Testis (tissue), 2 donors: ENCODE measurements around the gene NUMBL.

Experiments used
- POLR2A ChIP-seq: fragments of 450-650 bp; IDR thresholded peaks from one replicate; pipeline ENCODE4 v1.6.1; 2017; ENCODE audit warnings: antibody characterized with exemption, mild to moderate bottlenecking, moderate library complexity
- TF ChIP-seq, protein P1 (sequence below), 3 experiments: fragments of 450-650 bp in 2 of 3; fragments of 200-600 bp in 1 of 3; sonication (generic) in 1 of 3; IDR thresholded peaks; one replicate each; pipeline ENCODE4 v1.5.1; 2016 to 2019; ENCODE audit warnings: antibody characterized with exemption in 3 of 3, mild to moderate bottlenecking in 2 of 3, moderate library complexity in 1 of 3

DNA sequence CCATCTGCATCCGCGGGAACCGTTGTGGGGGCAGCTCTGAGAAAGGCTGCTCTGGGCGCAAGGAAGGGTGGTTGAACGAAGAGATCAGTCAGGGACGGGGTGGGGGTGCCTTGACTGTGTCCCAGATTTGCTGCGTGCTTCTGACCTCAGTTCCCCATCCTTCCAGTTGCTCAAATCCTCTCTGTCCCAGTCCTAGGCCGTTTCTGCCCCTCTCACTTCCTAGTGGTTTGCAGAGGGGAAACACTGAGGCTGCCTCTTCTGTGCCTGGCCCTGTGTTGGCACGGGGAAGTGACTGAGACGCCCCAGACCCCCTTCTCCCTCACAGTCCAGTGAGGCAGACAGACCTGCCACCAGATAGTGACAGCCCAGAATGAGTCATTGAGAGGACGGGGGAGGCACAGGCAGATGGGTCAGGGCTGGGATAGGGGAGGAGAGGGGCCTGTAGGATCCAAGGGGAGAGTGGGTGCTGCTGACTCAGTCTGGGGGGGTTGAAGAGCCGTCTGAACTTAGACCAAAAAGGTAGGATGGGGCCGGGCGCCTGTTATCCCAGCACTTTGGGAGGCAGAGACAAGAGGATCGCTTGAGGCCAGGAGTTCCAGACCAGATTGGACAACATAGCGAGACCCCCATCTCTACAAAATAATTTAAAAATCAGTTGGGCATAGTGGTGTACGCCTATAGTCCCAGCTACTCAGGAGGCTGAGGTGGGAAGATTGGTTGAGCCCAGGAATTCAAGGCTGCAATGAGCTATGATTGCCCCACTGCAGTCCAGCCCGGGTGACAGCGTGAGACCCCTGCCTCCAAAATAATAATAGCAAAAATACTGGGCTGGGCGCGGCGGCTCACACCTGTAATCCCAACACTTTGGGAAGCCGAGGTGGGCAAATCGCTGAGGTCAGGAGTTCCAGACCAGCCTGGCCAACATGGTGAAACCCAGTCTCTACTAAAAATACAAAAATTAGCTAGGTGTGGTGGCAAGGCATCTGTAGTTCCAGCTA lies 26.5 kb downstream of the NUMBL start:
- TF ChIP-seq POLR2A, result no peak
- TF ChIP-seq, protein P1, sequence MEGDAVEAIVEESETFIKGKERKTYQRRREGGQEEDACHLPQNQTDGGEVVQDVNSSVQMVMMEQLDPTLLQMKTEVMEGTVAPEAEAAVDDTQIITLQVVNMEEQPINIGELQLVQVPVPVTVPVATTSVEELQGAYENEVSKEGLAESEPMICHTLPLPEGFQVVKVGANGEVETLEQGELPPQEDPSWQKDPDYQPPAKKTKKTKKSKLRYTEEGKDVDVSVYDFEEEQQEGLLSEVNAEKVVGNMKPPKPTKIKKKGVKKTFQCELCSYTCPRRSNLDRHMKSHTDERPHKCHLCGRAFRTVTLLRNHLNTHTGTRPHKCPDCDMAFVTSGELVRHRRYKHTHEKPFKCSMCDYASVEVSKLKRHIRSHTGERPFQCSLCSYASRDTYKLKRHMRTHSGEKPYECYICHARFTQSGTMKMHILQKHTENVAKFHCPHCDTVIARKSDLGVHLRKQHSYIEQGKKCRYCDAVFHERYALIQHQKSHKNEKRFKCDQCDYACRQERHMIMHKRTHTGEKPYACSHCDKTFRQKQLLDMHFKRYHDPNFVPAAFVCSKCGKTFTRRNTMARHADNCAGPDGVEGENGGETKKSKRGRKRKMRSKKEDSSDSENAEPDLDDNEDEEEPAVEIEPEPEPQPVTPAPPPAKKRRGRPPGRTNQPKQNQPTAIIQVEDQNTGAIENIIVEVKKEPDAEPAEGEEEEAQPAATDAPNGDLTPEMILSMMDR (IDR thresholded peaks at IDR 0.05), result no peak
